Measurements from ENCODE around the gene RAMP1. TPM values are rescaled to one million over a fixed set of nuclear protein-coding genes. Genes with fewer than 3 reads are reported as not detected.
"Not testable (repeated sequence)": the region's sequence is repeated elsewhere in the genome, so short reads cannot be mapped to it uniquely, and the experiment has no call there.

Gene RAMP1
- total RNA-seq, 1 donor from 2014 or later, result 3.9 TPM

GRCh38 chr2:237833546-237833945, 25.9 kb upstream of the RAMP1 start:
- TF ChIP-seq CTCF (IDR thresholded peaks at IDR 0.05), result no peak
- Mint-ChIP-seq H3K4me3 (no peak overlapping the region), H3K27me3 (no peaks in the 10 kb centered on the region), H3K27ac (no peak overlapping the region), H3K9me3 (no peaks in the 10 kb centered on the region), H3K4me1 (no peaks in the 10 kb centered on the region), H3K36me3 (ENCODE audit: low read depth) (no peaks in the 10 kb centered on the region)
- ATAC-seq (ENCODE audit: low read depth) (no peak), DNase-seq (no peak)
- CTCF ChIA-PET, result no interaction called here
- POLR2A ChIA-PET, result no interaction called here
- intact Hi-C loops (cut with micrococcal nuclease), result no loop called here

GRCh38 chr2:237835372-237835771, 24.1 kb upstream of the RAMP1 start:
- TF ChIP-seq CTCF (IDR thresholded peaks at IDR 0.05), result no peak
- ChIA-PET POLR2A (no interaction called here), CTCF (no interaction called here)
- Mint-ChIP-seq H3K9me3 (no peaks in the 10 kb centered on the region), H3K4me1 (no peaks in the 10 kb centered on the region), H3K4me3 (no peak overlapping the region), H3K27me3 (peaks cover 2% of the 10 kb centered on the region), H3K27ac (no peak overlapping the region), H3K36me3 (ENCODE audit: low read depth) (no peaks in the 10 kb centered on the region)
- ATAC-seq (ENCODE audit: low read depth) (no peak), DNase-seq (no peak)
- intact Hi-C loops (cut with micrococcal nuclease), result no loop called here

DNA sequence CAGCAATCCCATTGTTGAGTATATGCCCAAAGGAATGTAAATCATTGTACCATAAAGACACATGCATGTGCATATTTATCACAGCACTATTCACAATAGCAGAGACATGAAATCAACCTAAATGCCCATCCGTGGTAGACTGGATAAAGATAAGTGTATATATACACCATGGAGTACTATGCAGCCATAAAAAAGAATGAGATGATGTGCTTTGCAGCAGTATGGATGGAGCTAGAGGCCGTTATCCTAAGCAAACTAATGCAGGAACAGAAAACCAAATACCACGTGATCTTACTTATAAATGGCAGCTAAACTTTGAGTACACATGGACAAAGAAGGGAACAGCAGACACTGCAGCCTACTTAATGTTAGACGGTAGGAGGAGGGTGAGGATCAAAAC, 18.4 kb upstream of the RAMP1 start:
- peaks cover 6% of the 10 kb centered on the region for H3K9me3 Mint-ChIP-seq
- no peak overlapping the region for H3K4me3 Mint-ChIP-seq
- CTCF ChIA-PET, result no interaction called here
- no peaks in the 10 kb centered on the region for H3K4me1 Mint-ChIP-seq
- no peak for TF ChIP-seq CTCF (IDR thresholded peaks at IDR 0.05)
- ATAC-seq (ENCODE audit: low read depth) (no peak), DNase-seq (no peak)
- intact Hi-C loops (cut with micrococcal nuclease), result no loop called here
- no peak overlapping the region for H3K27ac Mint-ChIP-seq
- H3K27me3 Mint-ChIP-seq, result peaks cover 4% of the 10 kb centered on the region
- POLR2A ChIA-PET, result no interaction called here
- no peaks in the 10 kb centered on the region for H3K36me3 Mint-ChIP-seq (ENCODE audit: low read depth)

GRCh38 chr2:237848940-237849339, 10.5 kb upstream of the RAMP1 start:
- H3K27ac Mint-ChIP-seq; H3K27me3 Mint-ChIP-seq; DNase-seq; ATAC-seq (ENCODE audit: low read depth); POLR2A ChIA-PET; H3K4me1 Mint-ChIP-seq; H3K9me3 Mint-ChIP-seq; H3K4me3 Mint-ChIP-seq; CTCF ChIA-PET; intact Hi-C loops (cut with micrococcal nuclease); H3K36me3 Mint-ChIP-seq (ENCODE audit: low read depth): not testable (repeated sequence)

DNA sequence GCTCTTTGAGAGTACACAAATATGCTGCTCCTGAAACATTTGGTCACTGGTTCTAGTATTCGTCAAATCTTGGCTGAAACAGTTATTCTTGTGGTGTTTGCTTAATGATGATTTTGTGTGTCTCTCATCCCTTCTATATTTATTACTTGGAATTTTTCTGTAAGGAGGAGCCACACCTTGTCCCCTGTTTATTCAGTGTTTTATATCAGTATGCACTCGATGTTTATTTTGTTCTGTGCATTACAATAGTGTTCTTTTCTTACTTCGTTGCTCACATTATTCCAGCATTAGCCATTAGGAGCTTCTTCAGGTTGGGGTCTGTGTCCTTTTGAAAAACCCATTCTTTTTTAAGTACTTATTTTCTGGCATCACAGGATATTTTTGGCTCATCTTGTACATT, 5.1 kb upstream of the RAMP1 start:
- no peak overlapping the region for H3K4me3 Mint-ChIP-seq
- intact Hi-C loops (cut with micrococcal nuclease), result loop anchor here (10.0 kb wide), 1 partner anchor 931 kb away; no protein-coding TSS in a partner anchor

More for the DNA sequence above, 5.1 kb upstream of the RAMP1 start:
- H3K27ac Mint-ChIP-seq, result no peak overlapping the region
- ATAC-seq (ENCODE audit: low read depth), result no peak
- POLR2A ChIA-PET, result no interaction called here
- peaks cover 7% of the 10 kb centered on the region for H3K4me1 Mint-ChIP-seq
- H3K27me3 Mint-ChIP-seq, result peaks cover 20% of the 10 kb centered on the region
- CTCF ChIA-PET, result interaction anchor here (0.9 kb wide), 1 partner anchor 51 kb away, joined by 3 read pairs; no protein-coding TSS in a partner anchor
- DNase-seq, result no peak
- H3K36me3 Mint-ChIP-seq (ENCODE audit: low read depth), result no peaks in the 10 kb centered on the region
- H3K9me3 Mint-ChIP-seq, result no peaks in the 10 kb centered on the region
- TF ChIP-seq CTCF (IDR thresholded peaks at IDR 0.05), result no peak

Measured in activated B cell treated with CpG ODN at 0.5 μM for 24 hours (primary cell).